ENCODE measurements around the gene CDC42BPB.

Gene CDC42BPB

GRCh38 chr14:103085106-103086091 is 28.1 kb upstream of the CDC42BPB start:
- Histone ChIP-seq H3K79me2 (no peaks in the 10 kb centered on the region), H3K4me2 (ENCODE audit: low read length) (no peak overlapping the region), H3K4me3 (ENCODE audit: low read depth, low read length) (no peak overlapping the region), H3K4me1 (no peaks in the 10 kb centered on the region), H3K36me3 (ENCODE audit: control insufficient read depth, insufficient read depth, low read length) (no peaks in the 10 kb centered on the region), H3K27ac (no peak overlapping the region), H3K27me3 (ENCODE audit: control insufficient read depth, insufficient read depth, low read length) (no peaks in the 10 kb centered on the region), H3K9me3 (ENCODE audit: control insufficient read depth, low read length) (no peaks in the 10 kb centered on the region), H2AFZ (no peak overlapping the region), H3K9ac (no peak overlapping the region)
- no peak for TF ChIP-seq CTCF (IDR thresholded peaks at IDR 0.05)

- Histone ChIP-seq H3K4me2 (ENCODE audit: low read length) (peak within 1 kb of the TSS; percentile 57), H3K79me2 (no peaks in the 10 kb centered on the region), H3K27me3 (ENCODE audit: control insufficient read depth, insufficient read depth, low read length) (no peaks in the 10 kb centered on the region), H3K36me3 (ENCODE audit: control insufficient read depth, insufficient read depth, low read length) (no peaks in the 10 kb centered on the region), H3K4me3 (ENCODE audit: low read depth, low read length) (no peak within 1 kb of the TSS), H3K4me1 (no peaks in the 10 kb centered on the region), H2AFZ (peak within 1 kb of the TSS; percentile 68), H3K9ac (no peak within 1 kb of the TSS), H3K27ac (no peak within 1 kb of the TSS), H3K9me3 (ENCODE audit: control insufficient read depth, low read length) (no peaks in the 10 kb centered on the region)
- TF ChIP-seq CTCF (IDR thresholded peaks at IDR 0.05): no peak
These were observed 26.9 kb upstream of the CDC42BPB start, which contains the start of gene LBHD2 for GRCh38 chr14:103084021-103084919. Gene LBHD2 (plus strand): TSS chr14:103084210. CDS start chr14:103086013, 1,803 bp downstream.

GRCh38 chr14:103081951-103082350 is 24.6 kb upstream of the CDC42BPB start:
- Histone ChIP-seq H3K9ac (no peak overlapping the region), H2AFZ (no peak overlapping the region), H3K27me3 (ENCODE audit: control insufficient read depth, insufficient read depth, low read length) (no peaks in the 10 kb centered on the region), H3K4me1 (no peaks in the 10 kb centered on the region), H3K9me3 (ENCODE audit: control insufficient read depth, low read length) (no peaks in the 10 kb centered on the region), H3K79me2 (no peaks in the 10 kb centered on the region), H3K27ac (no peak overlapping the region), H3K4me2 (ENCODE audit: low read length) (no peak overlapping the region), H3K4me3 (ENCODE audit: low read depth, low read length) (no peak overlapping the region), H3K36me3 (ENCODE audit: control insufficient read depth, insufficient read depth, low read length) (no peaks in the 10 kb centered on the region)
- TF ChIP-seq CTCF (IDR thresholded peaks at IDR 0.05): no peak

GRCh38 chr14:103078860-103079587 is 21.7 kb upstream of the CDC42BPB start:
- no peak overlapping the region for H2AFZ ChIP-seq
- H3K27me3 ChIP-seq (ENCODE audit: control insufficient read depth, insufficient read depth, low read length): no peaks in the 10 kb centered on the region
- no peaks in the 10 kb centered on the region for H3K36me3 ChIP-seq (ENCODE audit: control insufficient read depth, insufficient read depth, low read length)
- H3K4me2 ChIP-seq (ENCODE audit: low read length): no peak overlapping the region
- H3K4me1 ChIP-seq: no peaks in the 10 kb centered on the region
- H3K79me2 ChIP-seq: no peaks in the 10 kb centered on the region
- H3K4me3 ChIP-seq (ENCODE audit: low read depth, low read length): no peak overlapping the region
- no peaks in the 10 kb centered on the region for H3K9me3 ChIP-seq (ENCODE audit: control insufficient read depth, low read length)
- TF ChIP-seq CTCF (IDR thresholded peaks at IDR 0.05): no peak
- H3K27ac ChIP-seq: no peak overlapping the region
- no peak overlapping the region for H3K9ac ChIP-seq

All from parathyroid adenoma (tissue), 2 donors.